ENCODE results near the gene NBEAL2.

The NBEAL2 gene

DNA sequence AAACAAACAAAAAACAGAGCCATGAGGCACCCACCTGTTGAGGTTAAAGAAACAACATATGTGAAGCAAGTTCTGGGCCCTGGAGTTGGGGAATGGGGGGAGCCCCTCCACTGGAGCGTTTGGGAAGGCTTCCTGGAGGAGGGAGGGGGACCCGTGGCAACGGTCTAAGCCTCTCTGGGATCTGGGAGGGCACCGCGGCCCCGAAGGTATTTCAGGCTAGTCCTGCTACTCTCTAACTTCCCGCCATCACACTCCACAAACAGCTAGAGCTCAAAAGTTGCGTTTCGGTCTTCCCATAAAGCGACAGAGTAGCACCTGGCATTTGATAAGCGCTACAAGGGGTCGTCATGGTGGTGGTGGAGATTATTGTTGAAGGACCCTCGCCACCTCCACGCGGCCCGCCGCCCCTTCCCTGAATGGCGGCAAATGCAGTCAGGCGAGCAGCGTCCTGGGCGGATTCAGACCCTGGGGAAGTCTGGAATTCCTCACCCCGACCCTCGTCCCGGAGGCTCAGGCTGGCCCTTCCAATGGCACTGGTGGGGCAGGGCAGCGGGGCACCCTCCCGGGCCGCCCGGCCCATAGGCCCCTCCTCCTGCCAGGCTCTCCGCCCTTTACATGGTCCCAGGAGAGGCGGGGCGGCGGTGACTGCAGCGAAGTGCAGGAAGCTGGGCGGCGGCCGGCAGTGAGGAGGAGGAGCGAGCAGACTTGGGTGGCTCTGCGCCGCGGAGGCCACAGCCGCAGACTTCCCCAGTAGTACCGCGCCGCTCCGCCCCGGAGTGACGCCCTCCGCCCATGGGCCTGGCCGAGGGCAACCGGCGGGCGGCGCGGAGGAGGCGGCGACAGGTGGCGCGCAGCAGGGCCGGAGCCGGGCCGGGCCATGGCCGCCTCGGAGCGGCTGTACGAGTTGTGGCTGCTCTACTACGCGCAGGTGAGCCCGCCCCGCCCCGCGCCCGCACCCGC, at the start of gene NBEAL2:
TSS of gene NBEAL2 (plus strand) at position 682 of the 960 bp plus-strand sequence. CDS start at position 878, 196 bp downstream.
- DNase-seq (ENCODE audit: low spot score), result peak; percentile 95

- DNase-seq (ENCODE audit: low spot score), result no peak
Measured at GRCh38 chr3:46930166-46930944, 49.1 kb upstream of the NBEAL2 start.

DNA sequence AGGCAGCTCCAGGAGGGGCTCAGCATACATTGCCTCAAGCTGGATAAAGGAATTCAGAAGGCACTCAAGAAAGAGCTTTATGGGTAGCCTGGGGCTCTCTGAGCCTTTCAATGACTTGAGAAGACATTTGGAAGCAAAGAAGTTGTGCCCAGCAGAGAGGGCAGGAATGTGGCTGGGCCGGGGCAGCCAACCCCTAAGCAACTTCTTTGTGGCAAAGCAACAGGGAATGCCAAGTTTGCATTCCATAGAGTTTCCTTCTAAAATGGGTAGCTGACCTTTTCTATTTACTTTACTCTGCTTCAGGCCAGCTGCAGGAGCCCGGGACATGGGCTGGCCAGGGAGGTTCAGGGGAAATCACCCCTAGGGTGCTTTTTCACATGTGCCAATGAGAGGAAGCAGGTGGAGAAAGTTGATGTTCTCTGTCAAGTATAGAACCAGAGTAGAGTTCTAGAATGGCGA, 48.5 kb upstream of the NBEAL2 start:
- DNase-seq (ENCODE audit: low spot score), result no peak

- peak; percentile 26 for DNase-seq (ENCODE audit: low spot score)
Measured at GRCh38 chr3:46931631-46932331, 47.7 kb upstream of the NBEAL2 start.

- DNase-seq (ENCODE audit: low spot score), result no peak
Measured at GRCh38 chr3:46932455-46933225, 46.8 kb upstream of the NBEAL2 start.

- DNase-seq (ENCODE audit: low spot score), result no peak
Measured at GRCh38 chr3:46933261-46933660, 46.2 kb upstream of the NBEAL2 start.

DNA sequence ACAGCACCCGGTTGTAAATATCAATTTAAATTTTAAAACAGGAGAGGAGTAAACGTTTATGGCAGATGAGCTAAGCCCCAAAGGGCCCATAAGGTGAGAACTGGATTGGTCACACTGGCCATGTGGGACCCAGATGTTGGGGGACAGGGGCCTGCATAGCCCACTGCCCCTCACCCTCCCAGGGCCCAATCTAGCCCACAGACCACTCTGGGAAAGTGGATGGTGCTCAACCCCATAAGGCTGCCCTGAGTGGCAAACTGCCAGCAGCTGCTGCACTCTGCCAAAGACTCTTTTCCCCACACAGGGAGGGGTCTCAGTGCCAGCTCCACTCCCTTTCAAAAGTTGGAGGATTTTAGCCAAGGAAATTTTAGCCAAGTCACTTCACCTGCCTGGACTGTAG, 45.4 kb upstream of the NBEAL2 start:
- no peak for DNase-seq (ENCODE audit: low spot score)

DNA sequence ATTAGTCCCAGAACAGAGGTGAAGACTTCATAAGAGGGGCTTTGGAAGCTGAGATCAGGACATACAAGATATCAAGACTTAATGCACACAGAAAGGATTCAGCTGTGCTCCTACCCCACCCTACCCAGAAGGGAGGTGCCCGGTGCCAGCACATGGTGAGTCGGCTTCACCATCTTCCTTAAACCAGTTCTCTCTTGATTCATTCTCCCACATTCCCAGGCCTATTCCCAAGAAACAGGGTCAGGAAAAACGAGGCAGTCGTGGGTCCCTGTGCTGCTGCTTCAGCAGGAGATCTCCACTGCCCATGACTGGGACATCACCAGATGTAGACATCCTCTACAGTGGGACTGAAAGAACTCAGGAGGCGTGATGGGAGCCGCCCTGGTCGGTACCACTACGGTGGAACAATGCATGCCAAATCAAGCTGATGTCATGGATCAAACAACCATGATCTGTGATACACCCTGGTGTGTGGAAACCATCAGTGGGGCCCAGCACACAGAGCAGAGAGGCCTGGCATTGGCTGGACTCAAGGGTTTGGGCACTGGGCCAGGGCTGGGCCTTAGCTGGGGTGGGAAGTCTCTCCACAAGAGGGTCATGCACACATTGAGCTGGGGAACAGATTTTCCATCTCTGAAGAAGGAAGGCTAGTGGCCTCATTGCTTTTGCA, 44.8 kb upstream of the NBEAL2 start:
- no peak for DNase-seq (ENCODE audit: low spot score)

DNA sequence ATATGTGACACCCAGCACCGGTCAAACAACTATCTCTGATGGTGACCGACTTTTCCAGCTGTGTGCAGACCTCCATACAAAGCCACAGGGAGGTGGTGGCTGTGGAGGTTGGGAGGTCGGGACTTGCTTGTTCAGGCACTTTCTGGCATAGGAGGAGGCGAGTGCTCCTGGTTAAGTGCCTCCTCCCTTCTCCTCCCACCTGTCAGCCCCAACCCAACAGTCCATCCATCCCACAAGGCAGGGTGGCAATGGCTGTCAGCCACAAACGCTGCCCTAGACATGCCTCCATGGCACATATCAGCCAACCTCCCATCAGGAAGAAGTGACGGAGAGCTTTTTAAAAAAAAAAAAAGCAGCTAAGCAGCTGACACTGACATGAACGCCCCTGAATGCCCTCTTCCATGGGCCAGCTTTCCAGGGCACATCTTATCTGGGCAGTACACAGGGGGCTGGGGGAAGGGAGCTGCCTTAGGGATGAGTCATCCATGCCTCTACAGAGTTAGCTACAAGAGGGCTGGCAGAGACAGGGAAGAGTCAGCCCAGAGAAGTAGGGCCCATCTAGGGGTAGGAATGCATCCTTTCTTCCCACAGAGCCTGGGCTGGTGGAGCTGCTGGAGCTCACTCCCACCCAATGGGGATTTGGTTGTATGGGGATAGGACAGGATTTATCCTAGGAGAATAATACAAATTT, 44.2 kb upstream of the NBEAL2 start:
- no peak for DNase-seq (ENCODE audit: low spot score)

GRCh38 chr3:46935989-46936558, 43.4 kb upstream of the NBEAL2 start:
- DNase-seq (ENCODE audit: low spot score), result no peak

DNA sequence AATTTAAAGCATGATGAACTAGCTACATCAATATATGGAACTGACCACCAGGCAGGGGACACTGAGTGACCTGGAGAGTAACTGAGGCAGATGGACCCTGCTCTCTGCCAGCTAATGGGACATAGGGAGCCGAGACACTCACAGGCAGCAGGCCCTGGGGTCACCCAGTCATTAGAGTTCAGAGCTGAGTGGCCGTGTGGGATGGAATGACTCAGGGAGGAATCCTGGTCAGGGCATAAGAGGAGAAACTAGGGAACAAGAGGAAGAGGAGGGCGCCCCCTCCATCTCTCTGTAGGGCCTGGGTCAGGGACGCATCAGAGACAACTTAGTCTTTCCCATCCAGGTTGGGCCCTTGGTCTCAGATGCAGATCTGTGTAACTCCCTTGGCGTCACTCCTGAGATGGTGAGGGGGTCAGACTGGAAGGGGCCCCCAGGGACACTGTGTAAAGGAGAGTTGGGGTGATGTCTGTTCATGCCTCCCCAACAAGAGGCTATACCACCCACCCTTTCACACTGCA, 42.7 kb upstream of the NBEAL2 start:
- no peak for DNase-seq (ENCODE audit: low spot score)

GRCh38 chr3:46938118-46938517, 41.3 kb upstream of the NBEAL2 start:
- DNase-seq (ENCODE audit: low spot score), result no peak

GRCh38 chr3:46939578-46940445, 39.7 kb upstream of the NBEAL2 start:
- no peak for DNase-seq (ENCODE audit: low spot score)

DNA sequence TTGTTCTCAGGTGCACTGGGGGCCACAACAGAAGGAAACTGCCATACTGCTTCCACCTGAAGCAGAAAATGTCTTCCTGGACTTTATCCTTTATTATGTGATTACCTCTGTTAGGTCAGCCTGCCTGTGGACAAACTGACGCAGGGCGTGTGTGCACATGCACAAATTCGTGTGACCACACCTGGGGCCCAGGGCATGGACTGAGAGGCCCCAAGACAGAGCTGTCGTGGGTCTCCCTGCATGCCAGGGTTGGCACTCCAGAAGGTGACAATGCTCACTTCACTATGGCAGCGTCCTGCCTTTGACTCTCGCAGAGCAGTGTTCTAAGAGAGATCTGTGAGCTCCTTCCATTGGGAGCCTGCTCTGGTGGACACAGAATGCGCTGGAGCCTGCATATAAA, 37.4 kb upstream of the NBEAL2 start:
- no peak for DNase-seq (ENCODE audit: low spot score)

DNA sequence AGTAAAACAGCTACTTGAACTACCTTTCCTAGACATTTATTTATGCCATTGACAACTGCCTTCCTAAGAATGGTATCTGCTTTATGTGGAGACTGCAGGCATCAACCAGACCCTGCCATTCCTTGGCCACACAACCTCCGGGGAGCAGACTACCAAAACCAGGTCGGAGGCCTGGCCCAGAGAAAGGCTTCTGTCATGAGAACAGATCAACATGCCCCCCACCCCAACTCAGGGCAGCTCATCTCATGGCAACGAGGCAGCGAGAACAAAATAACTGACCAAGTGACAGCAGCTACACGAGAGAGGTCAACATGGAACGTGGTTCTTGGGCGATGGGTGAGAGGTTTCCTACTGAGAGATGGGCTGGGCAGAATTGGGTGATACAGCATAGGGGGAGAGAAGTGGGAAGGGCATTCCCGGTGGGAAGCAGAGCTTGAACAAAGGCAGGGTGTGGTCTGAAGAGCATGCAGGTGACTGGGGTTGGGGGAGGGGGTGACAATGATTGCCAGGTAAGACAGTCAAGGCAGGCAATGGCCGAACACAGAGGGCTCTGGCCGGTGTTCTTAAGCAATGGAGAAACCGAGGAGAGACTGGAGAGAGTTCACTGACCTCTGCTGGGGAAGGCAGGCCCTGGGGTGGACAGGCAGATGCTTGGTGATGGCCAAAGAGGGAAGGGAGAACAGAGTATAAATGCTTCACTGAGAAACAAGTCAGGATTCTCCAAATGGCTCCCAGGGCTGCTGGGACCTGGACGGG, 36.8 kb upstream of the NBEAL2 start:
- DNase-seq (ENCODE audit: low spot score), result no peak

- DNase-seq (ENCODE audit: low spot score), result no peak
Measured at GRCh38 chr3:46943237-46944187, 36.0 kb upstream of the NBEAL2 start.

DNA sequence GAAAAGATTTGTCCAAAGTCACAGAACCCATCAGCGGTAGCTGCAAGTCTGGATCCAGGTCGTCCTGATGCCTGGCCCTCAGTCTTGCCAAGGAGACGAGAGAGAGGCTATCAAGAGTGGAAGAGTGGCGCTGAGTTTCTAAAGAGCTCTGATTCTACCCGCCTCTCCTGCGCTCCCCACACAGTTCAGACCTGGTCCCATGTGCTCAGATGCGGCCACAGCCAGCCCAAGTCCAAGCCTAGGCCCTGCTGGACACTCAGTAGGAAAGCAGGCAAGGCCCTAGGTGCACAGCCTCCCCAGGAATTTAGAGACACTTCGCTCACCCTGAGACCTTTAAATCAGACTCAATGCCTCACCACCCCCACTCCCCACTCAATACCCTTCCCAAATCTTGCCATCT, 35.3 kb upstream of the NBEAL2 start:
- no peak for DNase-seq (ENCODE audit: low spot score)

Measured in CD4-positive, alpha-beta T cell treated with Interleukin-15 for 4 hours (primary cell).